Gastrocnemius medialis (tissue), 4 donors: Measurements from ENCODE around the gene ZIC1. TPM values are rescaled to one million over a fixed set of nuclear protein-coding genes. Genes with fewer than 3 reads are reported as not detected.

Experiments used
- ATAC-seq, 2 donors: fragments of 150-250 bp; one replicate each; pipeline ENCODE4 v1.9.1; 2016
- DNase-seq, 2 donors: peaks; one replicate each; pipeline ENCODE4 v3.0.0-alpha.2; 2019
- H3K27ac ChIP-seq, 4 donors: fragments of 200-600 bp; sonication (generic); 1 replicate in 1 of 4; 2 replicates in 3 of 4; pipeline ENCODE4 v1.5.1; 2016 to 2018; ENCODE audit warnings: mild to moderate bottlenecking in 2 of 4, moderate library complexity in 1 of 4
- H3K27me3 ChIP-seq, 3 donors: fragments of 200-600 bp; sonication (generic) in 2 of 3; 1 replicate in 1 of 3; 2 replicates in 2 of 3; pipeline versions ENCODE4 v1.5.1 to v1.6.0; 2016 to 2019; ENCODE audit warnings: mild to moderate bottlenecking in 1 of 3, moderate library complexity in 1 of 3
- H3K36me3 ChIP-seq, 2 donors: fragments of 200-600 bp; sonication (generic) in 1 of 2; one replicate each; pipeline ENCODE4 v1.5.1; 2017 to 2018
- H3K4me1 ChIP-seq, 2 donors: fragments of 200-600 bp; sonication (generic) in 1 of 2; one replicate each; pipeline ENCODE4 v1.5.1; 2016 to 2017; ENCODE audit warnings: mild to moderate bottlenecking in 2 of 2
- H3K4me3 ChIP-seq, 4 donors: fragments of 200-600 bp; sonication (generic) in 3 of 4; 1 replicate in 1 of 4; 2 replicates in 3 of 4; pipeline ENCODE4 v1.5.1; 2016 to 2019; ENCODE audit warnings: mild to moderate bottlenecking in 2 of 4
- H3K9me3 ChIP-seq, 3 donors: fragments of 200-600 bp; sonication (generic) in 2 of 3; 1 replicate in 1 of 3; 2 replicates in 2 of 3; pipeline ENCODE4 v1.5.1; 2016 to 2019
- POLR2A ChIP-seq, 2 donors: fragments of 450-650 bp; IDR thresholded peaks; one replicate each; pipeline ENCODE4 v1.6.1; 2017; ENCODE audit warnings: antibody characterized with exemption in 2 of 2, mild to moderate bottlenecking in 2 of 2, moderate library complexity in 2 of 2
- in situ Hi-C, 4 donors: fragments of 200-750 bp; cut with MboI; loops; one replicate each; pipeline versions ENCODE4 v1.15.0 to v1.8.0; 2017; ENCODE audit warnings: low sequenced_read_pairs in 4 of 4
- intact Hi-C: fragments of 100-400 bp; cut with DNase I; formaldehyde crosslinking; loops from one replicate; pipeline ENCODE4 v1.15.1; 2023; ENCODE audit warnings: low total_unique reads
- total RNA-seq, 4 donors: library from RNA; depleted of rRNA; stranded (reverse); fragments of >200 nt; gene quantifications; one replicate each; pipeline versions ENCODE4 v1.1.0 to v1.2.3, GENCODE V29; 2016
- TF ChIP-seq, protein P1 (sequence below), 5 experiments: fragments of 450-650 bp in 3 of 5; fragments of 200-600 bp in 2 of 5; sonication (generic) in 2 of 5; IDR thresholded peaks in 4 of 5; conservative IDR thresholded peaks in 1 of 5; 1 replicate in 4 of 5; 2 replicates in 1 of 5; pipeline ENCODE4 v1.5.1; 2016 to 2019; ENCODE audit warnings: antibody characterized with exemption in 5 of 5, mild to moderate bottlenecking in 3 of 5, moderate library complexity in 3 of 5

ZIC1 gene
- total RNA-seq, 4 donors from 2014 or later: 3.3 to 5.2 (median 4.3) TPM

DNA sequence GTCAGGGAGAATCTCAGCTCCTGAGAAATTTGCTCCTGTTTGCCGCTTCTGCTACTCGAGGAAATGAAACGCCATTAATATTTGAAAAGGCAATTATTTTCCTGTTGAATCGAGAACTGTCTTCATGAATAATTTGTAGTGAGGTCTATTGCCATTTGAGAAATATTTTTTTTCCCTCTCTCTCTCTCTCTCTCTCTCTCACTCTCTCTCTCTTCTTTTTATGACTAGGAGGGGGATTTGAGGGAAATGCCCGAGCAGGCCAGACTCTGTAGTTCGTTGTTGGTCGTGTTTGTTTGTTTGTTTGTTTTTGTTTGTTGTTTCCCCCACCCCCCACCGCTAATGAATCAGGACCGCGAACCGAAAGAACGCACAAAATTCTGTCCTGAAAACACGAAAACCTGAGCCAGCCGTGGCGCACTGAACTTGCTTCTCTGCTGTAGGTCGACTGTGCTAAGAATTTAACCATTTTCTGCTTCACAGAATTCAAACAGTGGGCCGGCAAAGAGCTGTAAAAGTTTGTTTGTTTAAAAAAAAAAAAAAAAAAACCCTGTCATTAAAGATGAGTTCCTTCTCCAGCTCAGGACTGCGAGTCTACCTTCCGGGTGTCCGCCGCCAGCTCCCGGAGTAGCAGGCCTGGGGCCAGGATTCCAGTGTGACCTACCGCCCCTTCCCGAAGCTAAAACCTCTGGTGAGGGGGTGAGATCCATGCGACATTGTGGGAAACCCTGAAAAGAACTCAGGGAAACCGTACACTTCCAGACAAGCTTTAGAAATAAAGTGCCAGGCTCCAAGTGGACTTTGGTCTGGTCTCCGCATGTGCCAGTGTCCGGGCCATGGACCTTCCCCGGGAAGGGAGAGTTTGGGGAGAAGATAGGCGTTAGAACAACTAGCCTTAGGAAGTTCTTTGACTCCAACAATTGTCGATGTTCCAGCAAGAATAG lies 15.0 kb upstream of the ZIC1 start:
- H3K27me3 ChIP-seq: peaks cover 24 to 29% (median 28%) of the 10 kb centered on the region in 3 donors
- intact Hi-C loops (loop anchor here (2.0 kb wide), 2 partner anchors 25 to 223 kb away; no protein-coding TSS in a partner anchor), in situ Hi-C loops (loop anchor here in 2 of 4 donors (25.0 kb wide), 1 partner anchor 218 kb away; no protein-coding TSS in a partner anchor)
- ATAC-seq: peak in 1 of 2 donors; percentile 22
- no peaks in the 10 kb centered on the region for H3K9me3 ChIP-seq
- H3K4me3 ChIP-seq: peak overlapping the region; percentile 63 to 73 (median 67)
- no peak for TF ChIP-seq POLR2A (IDR thresholded peaks at IDR 0.05)
- TF ChIP-seq, protein P1, sequence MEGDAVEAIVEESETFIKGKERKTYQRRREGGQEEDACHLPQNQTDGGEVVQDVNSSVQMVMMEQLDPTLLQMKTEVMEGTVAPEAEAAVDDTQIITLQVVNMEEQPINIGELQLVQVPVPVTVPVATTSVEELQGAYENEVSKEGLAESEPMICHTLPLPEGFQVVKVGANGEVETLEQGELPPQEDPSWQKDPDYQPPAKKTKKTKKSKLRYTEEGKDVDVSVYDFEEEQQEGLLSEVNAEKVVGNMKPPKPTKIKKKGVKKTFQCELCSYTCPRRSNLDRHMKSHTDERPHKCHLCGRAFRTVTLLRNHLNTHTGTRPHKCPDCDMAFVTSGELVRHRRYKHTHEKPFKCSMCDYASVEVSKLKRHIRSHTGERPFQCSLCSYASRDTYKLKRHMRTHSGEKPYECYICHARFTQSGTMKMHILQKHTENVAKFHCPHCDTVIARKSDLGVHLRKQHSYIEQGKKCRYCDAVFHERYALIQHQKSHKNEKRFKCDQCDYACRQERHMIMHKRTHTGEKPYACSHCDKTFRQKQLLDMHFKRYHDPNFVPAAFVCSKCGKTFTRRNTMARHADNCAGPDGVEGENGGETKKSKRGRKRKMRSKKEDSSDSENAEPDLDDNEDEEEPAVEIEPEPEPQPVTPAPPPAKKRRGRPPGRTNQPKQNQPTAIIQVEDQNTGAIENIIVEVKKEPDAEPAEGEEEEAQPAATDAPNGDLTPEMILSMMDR (IDR thresholded peaks at IDR 0.05 in 4 of 5, conservative IDR thresholded peaks at IDR 0.05 in 1 of 5): no peak
- peak overlapping the region; percentile 82 to 94 (median 90) for H3K27ac ChIP-seq
- H3K36me3 ChIP-seq: no peaks in the 10 kb centered on the region
- H3K4me1 ChIP-seq: peaks cover 0 to 18% of the 10 kb centered on the region in 2 donors
- DNase-seq: no peak

DNA sequence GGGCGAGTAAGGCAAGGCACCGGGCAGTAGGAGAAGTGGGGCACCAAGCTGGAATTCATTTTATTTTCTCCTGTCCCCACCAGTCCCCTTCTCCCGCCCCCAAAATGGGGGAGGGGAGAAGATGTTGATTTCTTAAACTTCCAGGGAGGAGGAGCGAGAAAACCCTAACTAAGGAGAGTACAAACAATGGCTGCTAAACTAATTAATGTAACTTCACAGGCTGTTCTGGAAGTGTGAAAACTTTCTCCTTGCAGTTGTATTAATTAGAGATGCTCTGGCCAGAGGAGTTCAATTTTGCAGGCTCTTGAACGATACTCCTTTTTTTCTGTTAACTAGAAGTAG lies 14.3 kb upstream of the ZIC1 start:
- H3K9me3 ChIP-seq: no peaks in the 10 kb centered on the region
- peak overlapping the region; percentile 63 to 73 (median 67) for H3K4me3 ChIP-seq
- H3K4me1 ChIP-seq: peaks cover 0 to 18% of the 10 kb centered on the region in 2 donors
- in situ Hi-C loops (loop anchor here in 2 of 4 donors (25.0 kb wide), 1 partner anchor 217 kb away; no protein-coding TSS in a partner anchor), intact Hi-C loops (no loop called here)
- peaks cover 20 to 32% (median 23%) of the 10 kb centered on the region in 3 donors for H3K27me3 ChIP-seq
- peak overlapping the region; percentile 82 to 94 (median 90) for H3K27ac ChIP-seq
- no peak for DNase-seq
- TF ChIP-seq, protein P1 (IDR thresholded peaks at IDR 0.05 in 4 of 5, conservative IDR thresholded peaks at IDR 0.05 in 1 of 5): no peak
- no peak for TF ChIP-seq POLR2A (IDR thresholded peaks at IDR 0.05)
- no peaks in the 10 kb centered on the region for H3K36me3 ChIP-seq
- ATAC-seq: no peak

DNA sequence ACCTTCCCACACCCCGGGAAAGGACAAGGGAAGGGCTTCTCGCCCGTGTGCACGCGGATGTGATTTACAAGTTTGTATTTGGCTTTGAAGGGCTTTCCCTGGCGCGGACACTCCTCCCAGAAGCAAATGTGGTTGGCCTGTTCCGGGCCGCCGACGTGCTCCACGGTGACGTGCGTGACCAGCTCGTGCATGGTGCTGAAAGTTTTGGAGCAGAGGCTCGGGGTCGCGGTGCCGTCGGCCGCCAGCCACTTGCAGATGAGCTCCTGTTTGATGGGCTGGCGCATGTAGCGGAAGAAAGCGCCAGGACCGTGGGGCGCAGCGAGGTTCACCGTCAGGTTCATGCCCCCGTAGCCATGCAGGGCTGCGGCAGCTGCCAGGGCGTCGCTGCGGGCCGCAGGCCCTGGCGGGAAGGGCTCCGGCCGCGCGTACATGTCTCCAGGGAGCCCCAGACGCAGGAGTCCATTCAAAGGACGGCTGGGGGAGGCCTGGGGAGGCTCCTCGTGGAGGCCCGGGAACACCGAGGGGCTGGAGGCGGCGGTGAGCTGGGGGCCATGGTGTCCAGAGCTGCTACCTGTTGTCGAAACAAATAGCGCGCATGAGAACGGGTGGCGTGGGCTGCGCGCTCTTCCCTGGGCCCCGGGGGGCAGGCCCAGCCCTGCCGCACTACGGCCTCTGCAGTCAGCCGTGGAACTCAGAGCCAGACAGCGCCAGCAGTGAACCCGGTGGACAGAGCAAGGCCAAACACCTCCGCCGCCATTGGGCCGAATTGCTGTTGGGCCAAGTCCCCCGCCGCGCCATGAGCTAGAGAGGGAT lies 13.1 kb upstream of the ZIC1 start:
- intact Hi-C loops: no loop called here
- Histone ChIP-seq H3K4me1 (peaks cover 0 to 18% of the 10 kb centered on the region in 2 donors), H3K9me3 (no peaks in the 10 kb centered on the region), H3K27me3 (peaks cover 15 to 28% (median 18%) of the 10 kb centered on the region in 3 donors), H3K27ac (no peak overlapping the region), H3K36me3 (no peaks in the 10 kb centered on the region), H3K4me3 (no peak overlapping the region)
- in situ Hi-C loops: loop anchor here in 2 of 4 donors (25.0 kb wide), 1 partner anchor 216 kb away; no protein-coding TSS in a partner anchor
- ATAC-seq: no peak
- DNase-seq: no peak
- TF ChIP-seq POLR2A (IDR thresholded peaks at IDR 0.05): no peak
- TF ChIP-seq, protein P1 (IDR thresholded peaks at IDR 0.05 in 4 of 5, conservative IDR thresholded peaks at IDR 0.05 in 1 of 5): no peak

DNA sequence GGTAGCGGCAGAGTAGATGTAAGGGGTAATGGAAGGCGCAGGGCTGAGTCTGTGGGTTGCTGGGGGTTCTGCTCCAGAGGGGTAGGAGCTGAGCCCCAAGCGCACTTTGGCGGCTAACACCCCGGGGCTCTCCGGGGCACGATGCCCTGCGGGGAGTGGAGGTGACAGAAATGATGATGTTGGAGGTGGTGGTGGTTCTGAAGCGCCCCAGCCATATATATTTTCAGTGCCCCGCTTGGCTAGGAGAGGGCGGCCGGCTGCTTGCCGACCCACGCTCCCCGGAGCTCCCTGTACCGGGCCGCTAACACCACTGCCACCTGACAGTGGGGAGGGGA lies 12.5 kb upstream of the ZIC1 start:
- in situ Hi-C loops (loop anchor here in 2 of 4 donors (25.0 kb wide), 1 partner anchor 216 kb away; no protein-coding TSS in a partner anchor), intact Hi-C loops (no loop called here)
- H3K27ac ChIP-seq: no peak overlapping the region
- no peaks in the 10 kb centered on the region for H3K36me3 ChIP-seq
- no peak for TF ChIP-seq POLR2A (IDR thresholded peaks at IDR 0.05)
- TF ChIP-seq, protein P1 (IDR thresholded peaks at IDR 0.05 in 4 of 5, conservative IDR thresholded peaks at IDR 0.05 in 1 of 5): no peak
- H3K9me3 ChIP-seq: no peaks in the 10 kb centered on the region
- no peak for DNase-seq
- H3K4me1 ChIP-seq: peaks cover 0 to 17% of the 10 kb centered on the region in 2 donors
- peaks cover 13 to 25% (median 17%) of the 10 kb centered on the region in 3 donors for H3K27me3 ChIP-seq
- no peak for ATAC-seq
- H3K4me3 ChIP-seq: no peak overlapping the region
